Measurements from ENCODE around the gene RECQL5. TPM values are rescaled to one million over a fixed set of nuclear protein-coding genes. Genes with fewer than 3 reads are reported as not detected.

Gene RECQL5
- total RNA-seq, 1 experiment from 2014 or later: 40.0 TPM

DNA sequence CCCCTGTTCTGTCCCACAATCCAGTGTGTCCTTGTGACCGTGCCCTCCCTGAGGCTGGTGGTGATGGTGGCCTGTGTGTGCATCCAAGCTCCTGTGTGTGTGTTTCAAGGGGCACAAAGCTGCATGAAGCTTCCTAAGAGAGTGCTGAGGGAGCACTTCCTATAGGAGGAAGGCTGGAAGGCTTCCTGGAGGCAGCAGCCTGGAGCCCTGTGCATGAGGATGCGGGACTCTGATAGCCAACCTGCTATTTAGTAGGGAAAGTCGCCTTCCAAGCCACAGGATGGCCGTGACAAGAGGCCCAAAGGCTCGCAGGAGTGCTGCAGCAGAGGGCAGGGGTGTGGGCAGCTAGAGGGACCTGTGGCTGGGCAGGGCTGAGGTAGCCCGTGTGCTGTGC, 71.0 kb downstream of the RECQL5 start:
- Histone ChIP-seq H3K23me2 (ENCODE audit: insufficient read length, low read depth, low read length, poor library complexity, severe bottlenecking) (no peaks in the 10 kb centered on the region), H4K20me1 (ENCODE audit: control insufficient read depth, insufficient read depth, insufficient read length) (no peaks in the 10 kb centered on the region), H2AK5ac (ENCODE audit: insufficient read length, low read length) (no peak overlapping the region), H3K27ac (ENCODE audit: insufficient read length, low read depth, low read length) (no peak overlapping the region), H2BK5ac (ENCODE audit: insufficient read length, low read length) (no peak overlapping the region), H4K5ac (ENCODE audit: insufficient read length, low read depth, low read length) (no peak overlapping the region), H4K8ac (replicated peaks; ENCODE audit: insufficient read length, low read depth, low read length) (no peak overlapping the region), H3K79me2 (ENCODE audit: insufficient read depth, low read length) (no peaks in the 10 kb centered on the region), H4K91ac (ENCODE audit: insufficient read length, low read depth, low read length) (no peak overlapping the region), H3K23ac (ENCODE audit: insufficient read length, low read depth, low read length) (no peak overlapping the region), H2BK120ac (ENCODE audit: low read depth, low read length, poor library complexity, severe bottlenecking) (no peak overlapping the region), H3K4me1 (ENCODE audit: insufficient read depth, low read length) (no peaks in the 10 kb centered on the region), H3K18ac (ENCODE audit: insufficient read length, low read depth, low read length) (no peak overlapping the region), H2BK20ac (ENCODE audit: low read depth, low read length, poor library complexity, severe bottlenecking) (no peak overlapping the region), H2BK12ac (ENCODE audit: insufficient read length, low read depth, low read length) (no peak overlapping the region), H3K56ac (ENCODE audit: insufficient read length, low read depth, low read length) (no peak overlapping the region), H3K79me1 (ENCODE audit: insufficient read depth, low read depth, low read length, poor library complexity, severe bottlenecking) (no peaks in the 10 kb centered on the region), H3K9ac (ENCODE audit: extremely low read depth, insufficient read length, low read length) (no peak overlapping the region), H3K14ac (ENCODE audit: insufficient read depth, low read length) (peak overlapping the region; percentile 47; the same call in 1 of the 2 replicates), H3K27me3 (ENCODE audit: insufficient read depth, low read length) (no peaks in the 10 kb centered on the region), H3T11ph (ENCODE audit: low read length) (no peak overlapping the region), H3K4ac (ENCODE audit: low read depth, low read length) (no peak overlapping the region), H2AFZ (ENCODE audit: low read length) (no peak overlapping the region), H3K4me2 (ENCODE audit: insufficient read depth, insufficient read length, low read length) (no peak overlapping the region), H2BK15ac (ENCODE audit: low read depth, low read length) (no peak overlapping the region), H3K9me3 (ENCODE audit: control insufficient read depth, low read depth, low read length) (no peaks in the 10 kb centered on the region)
- H3K4me1 Mint-ChIP-seq: no peaks in the 10 kb centered on the region
- no peak overlapping the region; a peak in 1 of 5 replicates for H3K4me3 Mint-ChIP-seq
- no peaks in the 10 kb centered on the region; the same call in 1 of the 2 replicates for H3K27me3 Mint-ChIP-seq (ENCODE audit: low read depth)
- no peaks in the 10 kb centered on the region for H3K9me3 Mint-ChIP-seq
- H3K36me3 Mint-ChIP-seq (ENCODE audit: insufficient read depth in 1 of 3, low read depth in 3 of 3): no peaks in the 10 kb centered on the region; a peak in 1 of 7 replicates
- H3K27ac Mint-ChIP-seq: peak overlapping the region in 1 of 3 experiments; percentile 48; a peak in 2 of 7 replicates
- WGBS (ENCODE audit: extremely low coverage, insufficient read length, low lambda C conversion rate): no CpG with 5 or more reads among the region's 6 CpGs
- TF ChIP-seq, protein P1, sequence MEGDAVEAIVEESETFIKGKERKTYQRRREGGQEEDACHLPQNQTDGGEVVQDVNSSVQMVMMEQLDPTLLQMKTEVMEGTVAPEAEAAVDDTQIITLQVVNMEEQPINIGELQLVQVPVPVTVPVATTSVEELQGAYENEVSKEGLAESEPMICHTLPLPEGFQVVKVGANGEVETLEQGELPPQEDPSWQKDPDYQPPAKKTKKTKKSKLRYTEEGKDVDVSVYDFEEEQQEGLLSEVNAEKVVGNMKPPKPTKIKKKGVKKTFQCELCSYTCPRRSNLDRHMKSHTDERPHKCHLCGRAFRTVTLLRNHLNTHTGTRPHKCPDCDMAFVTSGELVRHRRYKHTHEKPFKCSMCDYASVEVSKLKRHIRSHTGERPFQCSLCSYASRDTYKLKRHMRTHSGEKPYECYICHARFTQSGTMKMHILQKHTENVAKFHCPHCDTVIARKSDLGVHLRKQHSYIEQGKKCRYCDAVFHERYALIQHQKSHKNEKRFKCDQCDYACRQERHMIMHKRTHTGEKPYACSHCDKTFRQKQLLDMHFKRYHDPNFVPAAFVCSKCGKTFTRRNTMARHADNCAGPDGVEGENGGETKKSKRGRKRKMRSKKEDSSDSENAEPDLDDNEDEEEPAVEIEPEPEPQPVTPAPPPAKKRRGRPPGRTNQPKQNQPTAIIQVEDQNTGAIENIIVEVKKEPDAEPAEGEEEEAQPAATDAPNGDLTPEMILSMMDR (conservative IDR thresholded peaks at IDR 0.05): no peak
- peak; percentile 27 for DNase-seq

Measured in H9 (cell line).